ENCODE results near the gene MSRB2.

The MSRB2 gene

GRCh38 chr10:23114228-23114850, 19.0 kb downstream of the MSRB2 start:
- H3K27me3 ChIP-seq (ENCODE audit: control insufficient read depth, low read length): no peaks in the 10 kb centered on the region
- peaks cover 3% of the 10 kb centered on the region; the same call in 1 of the 2 replicates for H3K36me3 ChIP-seq (ENCODE audit: control insufficient read depth, low read length)
- H3K9me2 ChIP-seq (replicated peaks; ENCODE audit: control insufficient read depth, low read length): no peaks in the 10 kb centered on the region
- no peaks in the 10 kb centered on the region for H3K79me2 ChIP-seq (ENCODE audit: control insufficient read depth, low read length)
- H3F3A ChIP-seq (ENCODE audit: control insufficient read depth, insufficient read depth): no peaks in the 10 kb centered on the region
- peaks cover 4% of the 10 kb centered on the region; the same call in 1 of the 2 replicates for H3K4me1 ChIP-seq (ENCODE audit: control insufficient read depth, low read length)
- H4K20me1 ChIP-seq (ENCODE audit: control insufficient read depth, insufficient read depth, low read depth, low read length): no peaks in the 10 kb centered on the region
- H3K4me3 ChIP-seq (ENCODE audit: low read length): no peak overlapping the region
- TF ChIP-seq CTCF (IDR thresholded peaks at IDR 0.05; ENCODE audit: low read depth, low read length, poor library complexity, severe bottlenecking) (no peak), EZH2phosphoT487 (IDR thresholded peaks at IDR 0.05; ENCODE audit: borderline replicate concordance, low read length) (no peak)
- H3K9me3 ChIP-seq (ENCODE audit: control insufficient read depth, insufficient read depth, low read length): no peaks in the 10 kb centered on the region
- no peak overlapping the region for H3K4me2 ChIP-seq (ENCODE audit: low read length)
- H3K27ac ChIP-seq (ENCODE audit: low read depth, low read length): no peak overlapping the region

- Histone ChIP-seq H3K4me2 (ENCODE audit: low read length) (no peak overlapping the region), H3K27me3 (ENCODE audit: control insufficient read depth, low read length) (no peaks in the 10 kb centered on the region), H3K79me2 (ENCODE audit: control insufficient read depth, low read length) (no peaks in the 10 kb centered on the region), H3K4me3 (ENCODE audit: low read length) (no peak overlapping the region), H3K9me3 (ENCODE audit: control insufficient read depth, insufficient read depth, low read length) (no peaks in the 10 kb centered on the region), H3K4me1 (ENCODE audit: control insufficient read depth, low read length) (peaks cover 4% of the 10 kb centered on the region; the same call in 1 of the 2 replicates), H3K27ac (ENCODE audit: low read depth, low read length) (no peak overlapping the region), H3K9me2 (replicated peaks; ENCODE audit: control insufficient read depth, low read length) (no peaks in the 10 kb centered on the region), H3K36me3 (ENCODE audit: control insufficient read depth, low read length) (peaks cover 3% of the 10 kb centered on the region; the same call in 1 of the 2 replicates), H4K20me1 (ENCODE audit: control insufficient read depth, insufficient read depth, low read depth, low read length) (no peaks in the 10 kb centered on the region), H3F3A (ENCODE audit: control insufficient read depth, insufficient read depth) (no peaks in the 10 kb centered on the region)
- TF ChIP-seq CTCF (IDR thresholded peaks at IDR 0.05; ENCODE audit: low read depth, low read length, poor library complexity, severe bottlenecking) (no peak), EZH2phosphoT487 (IDR thresholded peaks at IDR 0.05; ENCODE audit: borderline replicate concordance, low read length) (no peak)
Observed at GRCh38 chr10:23116486-23117205, 21.3 kb downstream of the MSRB2 start.

GRCh38 chr10:23120001-23120934, 24.9 kb downstream of the MSRB2 start:
- no peaks in the 10 kb centered on the region for H3K4me1 ChIP-seq (ENCODE audit: control insufficient read depth, low read length)
- H3K27me3 ChIP-seq (ENCODE audit: control insufficient read depth, low read length): no peaks in the 10 kb centered on the region
- TF ChIP-seq EZH2phosphoT487 (IDR thresholded peaks at IDR 0.05; ENCODE audit: borderline replicate concordance, low read length) (no peak), CTCF (IDR thresholded peaks at IDR 0.05; ENCODE audit: low read depth, low read length, poor library complexity, severe bottlenecking) (no peak)
- no peak overlapping the region for H3K4me3 ChIP-seq (ENCODE audit: low read length)
- no peaks in the 10 kb centered on the region for H3K79me2 ChIP-seq (ENCODE audit: control insufficient read depth, low read length)
- no peaks in the 10 kb centered on the region for H4K20me1 ChIP-seq (ENCODE audit: control insufficient read depth, insufficient read depth, low read depth, low read length)
- H3K27ac ChIP-seq (ENCODE audit: low read depth, low read length): no peak overlapping the region
- no peak overlapping the region for H3K4me2 ChIP-seq (ENCODE audit: low read length)
- H3K9me3 ChIP-seq (ENCODE audit: control insufficient read depth, insufficient read depth, low read length): no peaks in the 10 kb centered on the region
- no peaks in the 10 kb centered on the region for H3K9me2 ChIP-seq (replicated peaks; ENCODE audit: control insufficient read depth, low read length)
- no peaks in the 10 kb centered on the region for H3F3A ChIP-seq (ENCODE audit: control insufficient read depth, insufficient read depth)
- no peaks in the 10 kb centered on the region for H3K36me3 ChIP-seq (ENCODE audit: control insufficient read depth, low read length)
